Kasumi-1 (cell line): ENCODE measurements around the gene SEMA3A.
"Not testable (repeated sequence)": the region's sequence is repeated elsewhere in the genome, so short reads cannot be mapped to it uniquely, and the experiment has no call there.

Experiments used
- DNase-seq, 2 experiments: peaks; one replicate each; lab custom pipeline; 2025; lab: John Stamatoyannopoulos, UW

SEMA3A gene

GRCh38 chr7:84108787-84109186 is 85.8 kb downstream of the SEMA3A start:
- no peak for DNase-seq

- no peak for DNase-seq
Observed at GRCh38 chr7:84108119-84108518, 86.5 kb downstream of the SEMA3A start.

- no peak for DNase-seq
Observed at GRCh38 chr7:84107259-84107658, 87.3 kb downstream of the SEMA3A start.

GRCh38 chr7:84106291-84106690 is 88.3 kb downstream of the SEMA3A start:
- no peak for DNase-seq

- DNase-seq: no peak
Observed at GRCh38 chr7:84105586-84105985, 89.0 kb downstream of the SEMA3A start.

- no peak for DNase-seq
Observed at GRCh38 chr7:84104826-84105225, 89.8 kb downstream of the SEMA3A start.

GRCh38 chr7:84102213-84102612 is 92.4 kb downstream of the SEMA3A start:
- DNase-seq: no peak

- peak; percentile 40 to 67 for DNase-seq
Observed at GRCh38 chr7:84100866-84101265, 93.7 kb downstream of the SEMA3A start.

- DNase-seq: no peak
Observed at GRCh38 chr7:84095971-84096370, 98.6 kb downstream of the SEMA3A start.

GRCh38 chr7:84092207-84092606 is 102.4 kb downstream of the SEMA3A start:
- peak; percentile 65 for DNase-seq

- DNase-seq: no peak
Observed at GRCh38 chr7:84091318-84091717, 103.3 kb downstream of the SEMA3A start.

- DNase-seq: no peak
Observed at GRCh38 chr7:84088802-84089201, 105.8 kb downstream of the SEMA3A start.

GRCh38 chr7:84085998-84086397 is 108.6 kb downstream of the SEMA3A start:
- DNase-seq: no peak

- peak; percentile 9 to 17 for DNase-seq
Observed at GRCh38 chr7:84085147-84085546, 109.4 kb downstream of the SEMA3A start.

GRCh38 chr7:84083846-84084245 is 110.7 kb downstream of the SEMA3A start:
- no peak for DNase-seq

GRCh38 chr7:84081973-84082522 is 112.5 kb downstream of the SEMA3A start:
- no peak for DNase-seq

GRCh38 chr7:84077336-84077735 is 117.3 kb downstream of the SEMA3A start:
- DNase-seq: no peak

- no peak for DNase-seq
Observed at GRCh38 chr7:84076219-84076618, 118.4 kb downstream of the SEMA3A start.

GRCh38 chr7:84073186-84073875 is 121.3 kb downstream of the SEMA3A start:
- no peak for DNase-seq

- DNase-seq: no peak
Observed at GRCh38 chr7:84070770-84071169, 123.8 kb downstream of the SEMA3A start.

- DNase-seq: no peak
Observed at GRCh38 chr7:84069999-84070500, 124.5 kb downstream of the SEMA3A start.

GRCh38 chr7:84069033-84069432 is 125.6 kb downstream of the SEMA3A start:
- DNase-seq: no peak

- DNase-seq: not testable (repeated sequence)
Observed at GRCh38 chr7:84062489-84062901, 132.1 kb downstream of the SEMA3A start.

- no peak for DNase-seq
Observed at GRCh38 chr7:84060760-84061261, 133.8 kb downstream of the SEMA3A start.
